ENCODE measurements around the gene TBC1D13.

DNA sequence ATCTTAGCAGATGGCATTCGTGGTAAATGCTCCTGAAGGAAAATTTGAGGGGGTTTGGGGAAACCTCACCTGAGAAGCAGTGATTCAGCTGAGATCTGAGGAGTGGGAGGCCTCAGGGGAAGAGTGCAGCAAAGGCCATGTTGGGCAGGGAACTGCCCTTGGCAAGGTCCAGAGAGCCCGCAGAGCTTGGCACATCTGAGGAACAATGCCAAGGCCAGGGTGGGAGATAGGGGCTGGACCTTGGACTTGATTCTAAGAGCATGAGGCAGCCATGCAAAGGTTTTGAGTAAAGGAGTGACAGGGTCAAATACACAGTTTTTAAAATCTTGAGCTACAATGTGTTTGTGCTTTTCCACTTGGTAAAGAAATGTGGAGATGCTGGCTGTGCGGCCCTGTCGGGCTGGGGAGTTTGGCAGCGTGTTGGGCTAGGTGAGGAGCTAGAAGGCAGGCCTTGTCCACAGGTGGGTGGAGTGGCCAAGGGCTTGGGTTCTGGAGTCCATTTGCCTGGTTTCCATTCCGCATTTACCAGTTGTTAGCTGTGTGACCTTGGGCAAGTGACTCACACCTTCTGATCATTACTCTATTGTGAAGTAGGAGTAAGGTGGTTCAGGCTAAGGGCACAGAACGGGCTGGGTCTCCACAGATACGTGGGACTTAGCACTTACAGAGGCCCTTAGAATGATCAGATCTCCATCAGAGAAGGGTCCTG lies 6.1 kb downstream of the TBC1D13 start:
- TF ChIP-seq, protein P1, sequence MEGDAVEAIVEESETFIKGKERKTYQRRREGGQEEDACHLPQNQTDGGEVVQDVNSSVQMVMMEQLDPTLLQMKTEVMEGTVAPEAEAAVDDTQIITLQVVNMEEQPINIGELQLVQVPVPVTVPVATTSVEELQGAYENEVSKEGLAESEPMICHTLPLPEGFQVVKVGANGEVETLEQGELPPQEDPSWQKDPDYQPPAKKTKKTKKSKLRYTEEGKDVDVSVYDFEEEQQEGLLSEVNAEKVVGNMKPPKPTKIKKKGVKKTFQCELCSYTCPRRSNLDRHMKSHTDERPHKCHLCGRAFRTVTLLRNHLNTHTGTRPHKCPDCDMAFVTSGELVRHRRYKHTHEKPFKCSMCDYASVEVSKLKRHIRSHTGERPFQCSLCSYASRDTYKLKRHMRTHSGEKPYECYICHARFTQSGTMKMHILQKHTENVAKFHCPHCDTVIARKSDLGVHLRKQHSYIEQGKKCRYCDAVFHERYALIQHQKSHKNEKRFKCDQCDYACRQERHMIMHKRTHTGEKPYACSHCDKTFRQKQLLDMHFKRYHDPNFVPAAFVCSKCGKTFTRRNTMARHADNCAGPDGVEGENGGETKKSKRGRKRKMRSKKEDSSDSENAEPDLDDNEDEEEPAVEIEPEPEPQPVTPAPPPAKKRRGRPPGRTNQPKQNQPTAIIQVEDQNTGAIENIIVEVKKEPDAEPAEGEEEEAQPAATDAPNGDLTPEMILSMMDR (IDR thresholded peaks at IDR 0.05; ENCODE audit: insufficient read depth, low read length, poor library complexity, severe bottlenecking): no peak
- no peak for TF ChIP-seq EZH2phosphoT487 (conservative IDR thresholded peaks at IDR 0.05; ENCODE audit: low read length)

Measured in SU-DHL-6 (cell line).